Neural progenitor cell (in vitro differentiated cells): ENCODE data around the gene NCAN. TPM values are rescaled to one million over a fixed set of nuclear protein-coding genes. Genes with fewer than 3 reads are reported as not detected.
"Not testable (repeated sequence)": the region's sequence is repeated elsewhere in the genome, so short reads cannot be mapped to it uniquely, and the experiment has no call there.

Source experiments
- DNase-seq: peaks from one replicate; pipeline ENCODE4 v3.0.0-alpha.2; 2016; ENCODE audit warnings: low spot score
- H2AFZ ChIP-seq: fragments of 200-600 bp; sonication (generic); replicated peaks from 2 replicates; pipeline ENCODE4 v1.6.1; 2016; ENCODE audit warnings: antibody characterized with exemption
- H3F3A ChIP-seq: fragments of 200-600 bp; sonication (generic); 2 replicates; pipeline ENCODE4 v1.6.1; 2016; ENCODE audit warnings: antibody characterized with exemption, low read depth
- H3K27ac ChIP-seq: fragments of 200-600 bp; sonication (generic); 2 replicates; pipeline ENCODE4 v1.5.1; 2016; ENCODE audit warnings: mild to moderate bottlenecking
- H3K27me3 ChIP-seq: fragments of 200-600 bp; sonication (generic); 2 replicates; pipeline ENCODE4 v1.6.1; 2016; ENCODE audit warnings: mild to moderate bottlenecking, moderate library complexity
- H3K36me3 ChIP-seq: fragments of 200-600 bp; sonication (generic); 2 replicates; pipeline ENCODE4 v1.5.1; 2016
- H3K4me1 ChIP-seq: fragments of 200-600 bp; sonication (generic); 2 replicates; pipeline ENCODE4 v1.6.1; 2016; ENCODE audit warnings: mixed run types
- H3K4me2 ChIP-seq: fragments of 200-600 bp; sonication (generic); 2 replicates; pipeline ENCODE4 v1.6.1; 2016
- H3K4me3 ChIP-seq: fragments of 200-600 bp; sonication (generic); 2 replicates; pipeline ENCODE4 v1.5.1; 2016
- H3K79me2 ChIP-seq: fragments of 200-600 bp; sonication (generic); 2 replicates; pipeline ENCODE4 v1.6.1; 2016; ENCODE audit warnings: low read depth
- H3K9ac ChIP-seq: fragments of 200-600 bp; sonication (generic); 2 replicates; pipeline ENCODE4 v1.6.1; 2016
- H3K9me3 ChIP-seq: fragments of 200-600 bp; sonication (generic); 2 replicates; pipeline ENCODE4 v1.5.1; 2016; ENCODE audit warnings: low read depth
- H4K20me1 ChIP-seq: fragments of 200-600 bp; sonication (generic); 2 replicates; pipeline ENCODE4 v1.6.1; 2016; ENCODE audit warnings: low read depth
- H3K27ac Mint-ChIP-seq: 3 replicates; pipeline ENCODE4 v1.8.0; 2021; ENCODE audit warnings: mixed read lengths
- H3K27me3 Mint-ChIP-seq: 2 replicates; pipeline ENCODE4 v1.8.0; 2022; ENCODE audit warnings: low read depth, mild to moderate bottlenecking, inconsistent platforms, moderate library complexity, mixed read lengths; ENCODE audit not compliant: insufficient read depth
- H3K36me3 Mint-ChIP-seq: 3 replicates; pipeline ENCODE4 v1.8.0; 2021; ENCODE audit warnings: mixed read lengths
- H3K4me1 Mint-ChIP-seq: 3 replicates; pipeline ENCODE4 v1.8.0; 2021; ENCODE audit warnings: mixed read lengths
- H3K4me3 Mint-ChIP-seq: 3 replicates; pipeline ENCODE4 v1.8.0; 2021; ENCODE audit warnings: mild to moderate bottlenecking, moderate library complexity, mixed read lengths
- H3K9me3 Mint-ChIP-seq: 3 replicates; pipeline ENCODE4 v1.8.0; 2020; ENCODE audit warnings: mixed read lengths
- EZH2 ChIP-seq: fragments of 200-600 bp; sonication (generic); IDR thresholded peaks from 2 replicates; pipeline ENCODE4 v1.6.1; 2017; ENCODE audit warnings: antibody characterized with exemption, mild to moderate bottlenecking, moderate library complexity
- EZH2phosphoT487 ChIP-seq: fragments of 200-600 bp; sonication (generic); IDR thresholded peaks from 2 replicates; pipeline ENCODE4 v1.6.1; 2017; ENCODE audit warnings: antibody characterized with exemption
- total RNA-seq: library from RNA; depleted of rRNA; stranded (reverse); fragments of >200 nt; gene quantifications from 2 replicates; pipeline ENCODE4 v1.2.3, GENCODE V29; 2015; ENCODE audit warnings: low replicate concordance
- TF ChIP-seq, protein P1 (sequence below): fragments of 200-600 bp; sonication (generic); IDR thresholded peaks from 2 replicates; pipeline ENCODE4 v1.5.1; 2017; ENCODE audit warnings: antibody characterized with exemption, mild to moderate bottlenecking

Gene NCAN
- total RNA-seq, 1 donor from 2014 or later, result 4.8 TPM

- peaks cover 9% of the 10 kb centered on the region for H3K9me3 Mint-ChIP-seq
- Histone ChIP-seq H3K4me3 (no peak overlapping the region), H3K36me3 (no peaks in the 10 kb centered on the region), H3K9me3 (no peaks in the 10 kb centered on the region), H3K27ac (no peak overlapping the region), H3K27me3 (no peaks in the 10 kb centered on the region), H2AFZ (no peak overlapping the region), H3K4me1 (no peaks in the 10 kb centered on the region), H3K4me2 (no peak overlapping the region), H3K79me2 (no peaks in the 10 kb centered on the region), H3F3A (no peaks in the 10 kb centered on the region), H4K20me1 (no peaks in the 10 kb centered on the region), H3K9ac (no peak overlapping the region)
- H3K4me1 Mint-ChIP-seq, result no peaks in the 10 kb centered on the region
- H3K4me3 Mint-ChIP-seq, result no peak overlapping the region
- H3K27me3 Mint-ChIP-seq, result peaks cover 6% of the 10 kb centered on the region
- peaks cover 3% of the 10 kb centered on the region for H3K36me3 Mint-ChIP-seq
- TF ChIP-seq EZH2 (no peak), EZH2phosphoT487 (no peak)
- TF ChIP-seq, protein P1, sequence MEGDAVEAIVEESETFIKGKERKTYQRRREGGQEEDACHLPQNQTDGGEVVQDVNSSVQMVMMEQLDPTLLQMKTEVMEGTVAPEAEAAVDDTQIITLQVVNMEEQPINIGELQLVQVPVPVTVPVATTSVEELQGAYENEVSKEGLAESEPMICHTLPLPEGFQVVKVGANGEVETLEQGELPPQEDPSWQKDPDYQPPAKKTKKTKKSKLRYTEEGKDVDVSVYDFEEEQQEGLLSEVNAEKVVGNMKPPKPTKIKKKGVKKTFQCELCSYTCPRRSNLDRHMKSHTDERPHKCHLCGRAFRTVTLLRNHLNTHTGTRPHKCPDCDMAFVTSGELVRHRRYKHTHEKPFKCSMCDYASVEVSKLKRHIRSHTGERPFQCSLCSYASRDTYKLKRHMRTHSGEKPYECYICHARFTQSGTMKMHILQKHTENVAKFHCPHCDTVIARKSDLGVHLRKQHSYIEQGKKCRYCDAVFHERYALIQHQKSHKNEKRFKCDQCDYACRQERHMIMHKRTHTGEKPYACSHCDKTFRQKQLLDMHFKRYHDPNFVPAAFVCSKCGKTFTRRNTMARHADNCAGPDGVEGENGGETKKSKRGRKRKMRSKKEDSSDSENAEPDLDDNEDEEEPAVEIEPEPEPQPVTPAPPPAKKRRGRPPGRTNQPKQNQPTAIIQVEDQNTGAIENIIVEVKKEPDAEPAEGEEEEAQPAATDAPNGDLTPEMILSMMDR, result no peak
- H3K27ac Mint-ChIP-seq, result no peak overlapping the region
- DNase-seq, result no peak
Measured at GRCh38 chr19:19239675-19240074, 27.9 kb downstream of the NCAN start.

DNA sequence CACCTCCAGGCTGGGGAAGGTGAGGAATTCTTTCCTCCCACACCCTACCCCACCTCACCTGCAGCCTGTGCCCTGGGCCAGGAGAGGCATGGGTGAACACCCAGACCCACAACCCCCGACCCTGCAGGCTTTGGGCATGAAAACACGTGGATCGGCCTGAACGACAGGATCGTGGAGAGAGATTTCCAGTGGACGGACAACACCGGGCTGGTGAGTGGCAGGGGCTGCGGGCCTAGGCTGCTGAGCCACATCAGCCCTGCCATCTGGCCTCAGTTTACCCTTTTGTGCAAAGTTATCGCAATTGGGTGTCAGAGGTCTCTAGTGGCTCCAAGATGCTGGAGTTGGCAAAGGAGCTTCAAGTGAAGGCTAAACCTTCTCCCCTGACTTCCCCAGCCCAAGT lies 28.7 kb downstream of the NCAN start:
- TF ChIP-seq, protein P1, result no peak
- TF ChIP-seq EZH2 (no peak), EZH2phosphoT487 (no peak)
- Histone ChIP-seq H4K20me1 (no peaks in the 10 kb centered on the region), H3K4me2 (no peak overlapping the region), H3K9ac (no peak overlapping the region), H3K27me3 (no peaks in the 10 kb centered on the region), H3K9me3 (no peaks in the 10 kb centered on the region), H3K4me3 (no peak overlapping the region), H3K79me2 (no peaks in the 10 kb centered on the region), H2AFZ (no peak overlapping the region), H3K27ac (no peak overlapping the region), H3K36me3 (no peaks in the 10 kb centered on the region), H3K4me1 (no peaks in the 10 kb centered on the region), H3F3A (no peaks in the 10 kb centered on the region)
- Mint-ChIP-seq H3K4me3 (no peak overlapping the region), H3K27me3 (peaks cover 6% of the 10 kb centered on the region), H3K27ac (peak overlapping the region; percentile 63), H3K36me3 (peaks cover 3% of the 10 kb centered on the region), H3K4me1 (no peaks in the 10 kb centered on the region), H3K9me3 (peaks cover 9% of the 10 kb centered on the region)
- no peak for DNase-seq

DNA sequence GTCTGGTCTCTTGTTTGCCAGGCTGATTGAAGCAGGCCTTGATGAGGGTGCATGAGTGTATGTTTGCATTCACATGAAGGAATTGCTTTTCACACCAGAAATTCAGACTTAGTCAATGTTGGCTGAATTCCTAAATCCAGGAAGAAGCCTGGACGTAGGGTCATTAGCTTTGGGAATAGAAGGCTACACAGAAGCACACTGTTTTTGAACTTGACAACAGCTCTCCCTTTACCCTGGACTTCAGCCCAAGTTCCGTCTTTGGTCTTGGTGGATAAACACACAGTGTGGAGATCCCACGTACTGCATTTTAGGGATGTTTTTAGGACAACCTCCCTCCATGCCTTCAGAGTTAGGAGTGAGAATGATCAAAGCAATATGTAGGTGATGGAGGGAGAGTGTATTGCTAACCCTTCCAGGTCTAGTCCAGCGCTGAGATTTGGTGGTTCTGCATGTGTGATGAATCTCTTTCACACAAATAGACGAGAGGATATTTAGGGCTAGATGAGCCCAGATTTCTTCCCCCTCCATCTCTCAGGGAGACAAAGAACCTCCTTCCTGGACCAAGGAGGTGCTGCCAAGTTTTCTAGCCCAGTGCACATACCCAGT lies 38.5 kb downstream of the NCAN start:
- Mint-ChIP-seq H3K9me3 (no peaks in the 10 kb centered on the region), H3K27me3 (peaks cover 17% of the 10 kb centered on the region), H3K36me3 (no peaks in the 10 kb centered on the region), H3K27ac (no peak overlapping the region), H3K4me3 (no peak overlapping the region), H3K4me1 (no peaks in the 10 kb centered on the region)
- H3K9ac ChIP-seq, result no peak overlapping the region
- no peak overlapping the region for H3K4me2 ChIP-seq
- peaks cover 55% of the 10 kb centered on the region for H3K27me3 ChIP-seq
- H3K27ac ChIP-seq, result no peak overlapping the region
- no peaks in the 10 kb centered on the region for H3K79me2 ChIP-seq
- H4K20me1 ChIP-seq, result no peaks in the 10 kb centered on the region
- TF ChIP-seq EZH2phosphoT487 (no peak), EZH2 (no peak)
- TF ChIP-seq, protein P1, result no peak
- H3K4me1 ChIP-seq, result no peaks in the 10 kb centered on the region
- no peak overlapping the region for H3K4me3 ChIP-seq
- H3K9me3 ChIP-seq, result no peaks in the 10 kb centered on the region
- H3F3A ChIP-seq, result no peaks in the 10 kb centered on the region
- no peak for DNase-seq
- no peak overlapping the region for H2AFZ ChIP-seq
- H3K36me3 ChIP-seq, result no peaks in the 10 kb centered on the region

- not testable (repeated sequence) for H3K36me3 Mint-ChIP-seq, H3K27ac ChIP-seq, H3K27ac Mint-ChIP-seq, H2AFZ ChIP-seq, DNase-seq, H3K4me1 ChIP-seq, H4K20me1 ChIP-seq, H3K36me3 ChIP-seq, H3F3A ChIP-seq, H3K4me3 ChIP-seq, H3K9me3 Mint-ChIP-seq, H3K9me3 ChIP-seq, H3K9ac ChIP-seq, H3K4me2 ChIP-seq, H3K79me2 ChIP-seq, H3K4me3 Mint-ChIP-seq
- H3K4me1 Mint-ChIP-seq, result peaks cover 16% of the 10 kb centered on the region
- peaks cover 55% of the 10 kb centered on the region for H3K27me3 ChIP-seq
- peaks cover 25% of the 10 kb centered on the region for H3K27me3 Mint-ChIP-seq
Measured at GRCh38 chr19:19253409-19253808, 41.7 kb downstream of the NCAN start.
